Loucy (cell line): ENCODE measurements around the gene SGO2.

ENCODE experiments used
- CTCF ChIP-seq: fragments of 200-600 bp; sonication (generic); conservative IDR thresholded peaks from 2 replicates; pipeline ENCODE4 v1.5.1; 2014; ENCODE audit warnings: mild to moderate bottlenecking, antibody characterized with exemption, low read length
- EZH2phosphoT487 ChIP-seq: fragments of 200-600 bp; IDR thresholded peaks from 2 replicates; pipeline ENCODE4 v1.6.1; 2018; ENCODE audit warnings: antibody characterized with exemption, mild to moderate bottlenecking, moderate library complexity, borderline replicate concordance

- TF ChIP-seq CTCF (no peak), EZH2phosphoT487 (no peak)
These were observed 39.5 kb upstream of the SGO2 start for GRCh38 chr2:200486529-200486928.
